AG08396 (cell line): Measurements from ENCODE around the gene HS3ST3B1.

Source experiments
- DNase-seq: peaks from one replicate; pipeline ENCODE4 v3.0.0; 2012; ENCODE audit warnings: low spot score, mixed read lengths

HS3ST3B1 gene

DNA sequence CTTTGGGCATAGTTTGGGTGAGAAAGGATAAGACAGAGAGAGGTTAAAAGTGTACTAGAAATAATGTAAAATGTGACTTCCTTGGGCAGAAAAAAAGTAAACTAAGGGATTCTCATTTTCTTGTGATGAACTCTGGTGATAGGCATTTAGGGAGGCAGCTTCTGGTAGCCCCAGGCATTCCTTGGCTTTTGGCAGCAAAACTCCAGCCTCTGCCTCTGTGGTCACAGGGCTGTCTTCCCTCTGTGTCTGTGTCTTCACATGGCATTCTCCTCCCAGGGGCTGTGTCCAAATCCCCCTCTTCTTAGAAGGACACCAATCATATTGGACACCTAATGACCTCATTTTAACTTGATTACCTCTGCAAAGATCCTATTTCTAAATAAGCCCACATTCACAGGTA lies 54.7 kb downstream of the HS3ST3B1 start:
- no peak for DNase-seq

DNA sequence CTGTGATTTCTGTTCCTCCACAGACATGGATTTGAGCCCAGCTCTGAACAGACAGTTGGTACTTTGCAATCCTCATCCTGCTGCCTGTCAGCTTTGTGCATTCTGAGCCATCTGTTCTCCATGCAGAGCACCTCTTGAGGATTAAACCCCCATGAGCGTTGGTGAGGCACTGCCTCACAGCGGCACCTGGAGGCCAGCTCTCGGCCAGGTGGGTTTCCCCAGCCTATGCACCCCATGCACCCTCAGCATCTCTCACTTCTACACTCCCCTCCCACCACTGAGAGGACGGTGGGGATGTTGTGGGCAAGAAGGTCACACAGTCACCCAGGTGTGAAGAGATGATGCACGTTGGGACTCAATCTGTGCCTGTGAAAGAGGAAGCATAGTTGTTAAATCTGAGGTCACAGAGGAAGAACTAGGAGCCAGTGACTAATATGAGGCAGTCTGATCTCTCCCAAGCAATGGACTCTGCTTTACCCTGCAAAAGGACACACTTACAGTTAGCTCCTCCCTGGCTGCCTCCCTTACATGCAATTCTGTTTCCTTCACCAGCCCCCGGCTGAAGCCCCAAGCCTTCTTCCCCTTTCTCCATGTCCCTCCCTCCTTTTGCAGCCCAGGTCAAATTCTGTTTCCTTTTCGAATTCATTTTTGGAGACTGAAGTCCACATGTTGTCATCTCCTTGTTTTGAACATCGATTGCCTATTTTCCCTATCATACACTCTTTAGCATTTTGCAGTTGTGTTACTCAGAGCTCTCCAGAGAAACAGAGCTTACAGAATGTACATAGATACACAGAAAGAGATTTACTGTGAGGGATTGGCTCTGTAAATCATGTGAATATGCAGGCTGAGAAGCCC lies 58.5 kb downstream of the HS3ST3B1 start:
- DNase-seq: no peak

DNA sequence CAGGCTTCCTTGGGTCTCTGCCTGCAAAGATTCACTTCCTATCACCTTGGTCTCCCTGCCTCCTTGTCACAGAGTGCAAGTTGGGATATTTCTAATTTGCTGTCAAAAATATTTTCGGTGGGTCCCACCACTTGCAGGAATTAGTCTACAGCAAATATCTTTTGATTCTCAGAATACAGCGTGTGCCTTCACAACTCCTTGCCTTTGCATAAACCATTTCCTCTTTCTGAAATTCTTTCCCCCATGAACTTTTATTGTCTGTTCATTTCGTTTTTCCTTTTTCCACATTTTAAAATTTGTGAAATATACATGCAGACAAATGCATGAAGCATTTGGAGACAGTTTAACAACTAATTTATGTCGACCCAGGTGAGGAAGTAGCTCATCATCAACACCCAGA lies 60.0 kb downstream of the HS3ST3B1 start:
- DNase-seq: no peak

DNA sequence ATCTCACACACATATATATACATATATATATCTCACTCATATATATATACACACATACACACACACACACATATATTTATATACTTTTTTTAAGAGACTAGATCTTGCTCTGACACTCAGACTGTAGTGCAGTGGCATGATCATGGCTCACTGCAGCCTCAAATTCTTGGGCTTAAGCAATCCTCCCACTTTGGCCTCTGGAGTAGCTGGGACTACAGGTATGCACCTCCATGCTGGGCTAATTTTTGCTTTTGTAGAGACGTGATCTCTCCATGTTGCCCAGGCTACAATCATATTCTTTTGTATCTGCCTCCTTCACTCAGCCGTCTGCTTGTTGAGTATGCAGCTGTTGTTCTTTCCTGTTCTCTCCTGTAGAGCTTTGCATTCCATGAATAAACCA lies 60.6 kb downstream of the HS3ST3B1 start:
- no peak for DNase-seq

GRCh38 chr17:14361945-14362508 lies 61.1 kb downstream of the HS3ST3B1 start:
- no peak for DNase-seq

DNA sequence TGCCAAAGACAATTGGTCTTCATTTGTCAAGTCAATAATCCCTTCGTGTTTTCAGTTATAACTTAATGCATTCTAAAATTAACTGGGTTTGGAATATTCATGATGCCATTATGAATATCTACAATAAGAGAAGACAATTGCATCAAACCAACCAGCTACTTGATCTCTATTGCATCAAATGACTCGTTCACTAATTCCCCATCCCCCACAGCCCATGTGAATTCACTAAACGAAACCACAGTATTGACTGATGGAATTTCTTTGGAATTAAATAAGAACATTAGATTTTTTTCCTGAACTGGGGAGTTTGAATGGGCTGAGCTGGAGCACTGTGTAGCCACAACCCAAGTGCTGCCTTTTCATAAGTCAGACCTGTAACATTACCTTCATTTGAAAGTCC lies 65.3 kb downstream of the HS3ST3B1 start:
- DNase-seq: no peak

DNA sequence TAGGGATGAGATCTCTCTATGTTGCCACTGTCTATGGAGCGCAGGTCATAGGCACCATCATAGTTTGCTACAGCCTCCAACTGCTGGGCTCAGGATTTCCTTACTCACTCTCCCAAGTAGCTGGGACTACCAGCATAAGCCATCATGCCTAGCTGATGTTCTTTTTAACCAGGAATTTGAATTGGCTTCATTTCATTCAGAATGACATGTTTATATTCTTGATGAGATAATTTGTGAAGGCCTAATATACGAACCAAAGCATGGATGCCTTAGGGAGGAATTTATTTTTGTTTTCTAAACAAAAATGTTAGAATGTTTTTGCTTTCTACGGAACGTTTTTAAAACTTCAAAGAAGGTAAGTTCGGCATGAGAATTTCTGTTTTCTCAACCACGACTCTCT lies 71.6 kb downstream of the HS3ST3B1 start:
- DNase-seq: no peak

- DNase-seq: no peak
Measured at GRCh38 chr17:14372905-14373613, 72.2 kb downstream of the HS3ST3B1 start.

- no peak for DNase-seq
Measured at GRCh38 chr17:14373614-14374259, 72.9 kb downstream of the HS3ST3B1 start.

DNA sequence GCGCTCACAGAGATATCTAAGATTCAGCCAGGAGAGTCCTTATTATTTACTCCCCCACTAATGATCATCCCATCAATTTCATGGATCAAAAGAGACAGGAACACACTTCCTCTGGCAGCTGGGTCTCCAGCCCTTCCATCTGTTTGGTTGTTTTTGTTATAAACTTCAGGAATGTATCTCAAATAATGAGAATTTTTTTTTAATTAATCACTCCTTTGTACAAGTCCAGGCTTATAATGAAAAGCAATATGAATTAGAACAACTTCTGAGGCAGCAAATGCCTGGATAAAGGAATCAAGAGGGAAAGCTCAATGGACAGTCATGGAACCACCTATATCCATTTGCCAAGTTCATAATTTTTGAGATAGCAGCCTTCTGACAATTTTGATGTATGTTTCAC lies 73.4 kb downstream of the HS3ST3B1 start:
- DNase-seq: no peak

- DNase-seq: no peak
Measured at GRCh38 chr17:14376666-14377065, 75.8 kb downstream of the HS3ST3B1 start.

DNA sequence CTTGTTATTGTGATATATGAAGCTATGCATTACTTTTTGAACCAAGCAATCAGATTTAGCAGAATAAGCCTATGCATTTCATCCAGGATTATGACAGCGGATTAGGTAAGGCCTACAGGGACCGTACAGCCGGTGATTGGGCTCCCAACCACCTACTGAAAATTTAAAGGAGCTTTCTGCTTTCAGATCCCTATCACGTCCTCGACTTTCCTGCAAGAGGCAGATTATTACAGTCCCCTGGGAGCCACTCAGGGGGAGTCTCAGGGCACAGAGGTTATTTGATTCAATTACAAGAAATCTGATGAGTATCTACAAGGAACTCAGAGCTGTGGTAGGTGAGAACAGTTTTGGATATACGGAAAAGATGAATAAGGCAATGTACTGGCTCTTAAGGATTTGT lies 80.7 kb downstream of the HS3ST3B1 start:
- DNase-seq: no peak

DNA sequence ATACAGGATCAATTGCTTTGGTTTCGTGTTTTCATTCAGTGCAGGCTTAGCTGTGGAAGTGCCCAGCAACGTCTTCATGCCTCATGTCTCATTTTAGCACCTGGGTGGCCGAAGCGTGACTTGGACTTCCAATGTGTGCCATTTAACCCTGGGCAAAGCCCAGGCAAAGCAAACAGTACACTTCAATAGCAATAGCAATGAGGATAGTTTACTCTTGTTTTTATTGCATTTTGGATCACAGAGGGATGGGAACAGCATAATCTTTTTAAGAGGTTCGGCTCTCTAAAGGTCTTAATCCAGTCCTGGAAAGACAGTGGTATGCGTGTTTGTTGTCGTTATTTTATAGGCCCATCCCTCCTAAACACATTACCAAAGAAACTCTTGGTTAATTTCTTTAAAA lies 86.2 kb downstream of the HS3ST3B1 start:
- no peak for DNase-seq

- no peak for DNase-seq
Measured at GRCh38 chr17:14389681-14390080, 88.8 kb downstream of the HS3ST3B1 start.

- no peak for DNase-seq
Measured at GRCh38 chr17:14393723-14394122, 92.8 kb downstream of the HS3ST3B1 start.

GRCh38 chr17:14395255-14395654 lies 94.4 kb downstream of the HS3ST3B1 start:
- DNase-seq: no peak

- DNase-seq: peak; percentile 36
Measured at GRCh38 chr17:14396547-14396946, 95.7 kb downstream of the HS3ST3B1 start.

GRCh38 chr17:14398766-14399165 lies 97.9 kb downstream of the HS3ST3B1 start:
- no peak for DNase-seq
